Fibroblast of skin of right quadriceps (primary cell): Measurements from ENCODE around the gene CAMTA1.

ENCODE experiments used
- DNase-seq: peaks from one replicate; pipeline ENCODE4 v3.0.0-alpha.2; 2013

The CAMTA1 gene

DNA sequence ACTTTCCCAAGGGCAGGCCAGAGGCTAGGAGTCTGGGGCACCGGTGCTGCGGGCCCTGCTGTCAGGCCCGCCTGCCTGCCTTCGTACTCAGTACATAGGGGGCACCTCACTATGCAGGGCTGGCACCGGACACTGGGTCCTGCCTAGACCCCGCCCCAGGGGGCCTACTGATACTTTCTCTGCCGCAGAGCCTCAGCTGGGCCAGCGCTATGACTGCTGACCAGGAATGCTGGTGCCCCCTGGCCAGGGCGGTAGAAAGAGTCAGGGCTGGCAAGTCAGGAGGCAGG lies 857.1 kb downstream of the CAMTA1 start:
- DNase-seq, result no peak

GRCh38 chr1:7642781-7643529 lies 857.7 kb downstream of the CAMTA1 start:
- no peak for DNase-seq

- peak; percentile 34 for DNase-seq
These were observed 858.3 kb downstream of the CAMTA1 start for GRCh38 chr1:7643530-7643929.

GRCh38 chr1:7644086-7644485 lies 858.8 kb downstream of the CAMTA1 start:
- no peak for DNase-seq

GRCh38 chr1:7644961-7645750 lies 859.9 kb downstream of the CAMTA1 start:
- no peak for DNase-seq

DNA sequence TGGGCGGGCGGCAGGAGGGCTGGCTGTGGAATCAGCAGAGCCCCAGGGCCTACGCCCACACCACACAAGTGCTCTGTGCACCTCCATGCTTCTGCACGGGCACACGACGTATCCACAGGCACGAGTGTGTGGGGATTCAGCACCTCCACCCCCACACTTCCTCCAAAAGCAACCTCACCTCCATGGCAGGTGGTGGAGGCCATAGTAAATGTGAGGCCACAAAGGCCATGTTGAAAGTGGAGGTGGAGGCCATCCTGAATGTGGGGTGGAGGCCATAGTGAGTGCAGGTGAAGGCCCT lies 860.4 kb downstream of the CAMTA1 start:
- no peak for DNase-seq

GRCh38 chr1:7646164-7646563 lies 860.9 kb downstream of the CAMTA1 start:
- DNase-seq, result no peak

- DNase-seq, result peak; percentile 42
These were observed 862.0 kb downstream of the CAMTA1 start for GRCh38 chr1:7646981-7647901.

GRCh38 chr1:7648761-7649384 lies 863.6 kb downstream of the CAMTA1 start:
- DNase-seq, result no peak

DNA sequence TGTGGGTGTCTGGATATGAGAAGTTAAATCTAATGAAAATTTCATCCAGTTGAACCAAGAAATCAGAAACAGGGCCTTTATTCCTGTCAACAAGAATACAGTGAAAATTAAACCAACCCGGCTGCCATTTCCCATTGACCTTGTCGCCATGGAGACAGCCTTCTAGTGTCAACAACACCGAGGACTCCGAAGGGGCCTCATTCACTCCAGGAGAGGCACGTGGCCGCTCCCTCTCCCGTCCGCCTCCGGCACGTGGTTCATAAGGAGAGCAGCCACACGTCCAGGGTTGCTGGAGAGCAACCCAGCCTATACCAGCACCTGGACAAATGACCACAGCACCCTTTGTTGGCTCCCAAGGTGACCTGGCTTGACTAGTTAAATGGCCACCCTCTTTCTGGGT lies 865.5 kb downstream of the CAMTA1 start:
- DNase-seq, result no peak

DNA sequence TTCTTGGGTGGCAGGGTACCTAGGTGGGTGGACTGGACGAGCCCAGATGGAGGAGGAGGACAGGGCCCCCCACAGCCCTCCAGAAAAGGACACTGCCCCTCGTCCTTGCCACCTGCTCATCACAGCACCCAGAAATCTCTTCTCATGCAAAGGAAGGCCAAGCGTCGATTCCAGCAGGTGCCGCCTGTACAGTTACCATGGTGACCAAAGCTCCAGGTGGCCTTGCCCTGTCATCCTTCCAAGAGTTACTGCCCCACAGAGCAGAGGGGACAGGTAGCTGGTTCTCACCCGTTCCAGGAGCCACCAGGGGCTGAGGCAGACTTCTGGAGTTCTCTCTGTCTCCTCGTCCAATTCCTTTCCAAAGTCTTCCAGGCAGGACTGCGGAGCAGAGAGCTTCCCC lies 865.9 kb downstream of the CAMTA1 start:
- no peak for DNase-seq

DNA sequence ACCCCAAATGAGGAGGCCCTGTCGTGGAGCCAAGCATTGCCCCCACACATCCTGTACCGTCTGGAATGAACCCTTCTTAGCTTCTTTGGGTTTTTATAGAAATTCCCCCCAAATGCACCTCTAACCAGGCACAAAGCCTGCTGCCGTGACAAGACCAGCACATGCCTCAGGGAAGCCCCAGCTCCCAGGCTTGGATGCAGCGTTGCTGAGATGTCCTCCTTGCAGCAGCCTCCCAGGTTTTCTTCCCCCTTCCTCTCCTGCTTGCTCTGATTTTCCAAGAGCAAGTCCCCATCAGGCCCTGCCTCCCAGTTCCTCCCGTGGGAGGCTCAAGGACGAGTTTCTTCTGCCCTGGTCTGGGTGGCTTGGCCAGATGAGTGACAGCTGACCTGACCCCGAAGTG lies 866.8 kb downstream of the CAMTA1 start:
- DNase-seq, result no peak

- no peak for DNase-seq
These were observed 867.4 kb downstream of the CAMTA1 start for GRCh38 chr1:7652515-7653098.

DNA sequence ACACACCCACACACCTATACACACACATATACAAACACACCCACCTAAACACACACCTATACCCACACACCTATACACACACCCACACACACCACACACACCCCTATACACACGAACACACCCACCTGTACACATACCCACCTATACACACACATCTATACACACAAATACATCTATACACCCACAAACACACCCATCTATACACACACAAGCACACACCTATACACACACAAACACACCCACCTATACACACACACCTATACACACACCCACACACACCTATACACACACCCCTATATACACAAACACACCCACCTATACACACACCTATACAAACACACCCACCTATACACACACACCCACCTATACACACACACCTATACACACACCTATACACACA lies 869.5 kb downstream of the CAMTA1 start:
- DNase-seq, result no peak

DNA sequence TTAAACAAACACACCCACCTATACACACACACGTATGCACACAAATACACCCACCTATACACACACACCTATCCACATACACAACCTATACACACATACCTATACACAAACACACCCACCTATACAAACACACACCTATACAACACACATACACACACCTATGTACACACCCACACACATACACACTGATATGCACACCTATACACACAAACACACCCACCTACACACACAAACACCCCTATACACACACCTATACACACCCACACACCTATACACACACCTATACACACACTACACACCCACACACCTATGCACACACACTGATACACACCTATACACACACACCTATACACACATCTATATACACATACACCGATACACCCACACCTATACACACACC lies 870.1 kb downstream of the CAMTA1 start:
- no peak for DNase-seq

DNA sequence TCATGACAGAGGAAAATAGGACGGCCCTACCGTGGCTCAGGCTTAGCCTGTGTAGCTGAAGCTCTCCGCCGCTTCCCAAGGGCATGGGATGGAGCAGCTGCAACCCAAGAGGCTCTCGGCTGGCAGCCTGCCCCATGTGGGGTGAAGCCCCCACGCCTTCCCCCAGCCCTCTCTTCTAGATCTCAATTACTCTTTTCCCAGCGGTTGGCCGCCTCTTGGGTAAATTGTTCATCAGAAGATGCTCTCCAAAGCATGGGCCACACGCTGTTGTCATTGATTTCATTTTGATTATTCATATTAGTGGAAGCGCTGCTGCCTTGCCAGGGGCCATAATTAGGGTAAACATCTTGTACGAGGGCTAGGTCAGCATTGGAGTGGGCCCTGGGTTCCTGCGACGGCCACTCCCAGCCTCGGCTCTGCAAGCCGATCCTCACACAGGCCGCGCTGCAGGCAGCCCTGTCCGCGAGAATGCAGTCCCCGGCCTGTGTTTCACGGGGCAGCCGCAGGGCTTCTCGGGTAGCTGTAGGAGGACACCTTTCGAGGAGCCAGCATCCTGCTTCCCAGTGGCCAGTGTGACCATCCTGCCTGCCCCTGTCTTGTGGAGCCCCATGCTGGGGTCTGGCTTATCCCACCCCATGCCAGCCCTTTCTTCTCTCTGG lies 871.4 kb downstream of the CAMTA1 start:
- no peak for DNase-seq

- no peak for DNase-seq
These were observed 872.2 kb downstream of the CAMTA1 start for GRCh38 chr1:7657287-7658016.

DNA sequence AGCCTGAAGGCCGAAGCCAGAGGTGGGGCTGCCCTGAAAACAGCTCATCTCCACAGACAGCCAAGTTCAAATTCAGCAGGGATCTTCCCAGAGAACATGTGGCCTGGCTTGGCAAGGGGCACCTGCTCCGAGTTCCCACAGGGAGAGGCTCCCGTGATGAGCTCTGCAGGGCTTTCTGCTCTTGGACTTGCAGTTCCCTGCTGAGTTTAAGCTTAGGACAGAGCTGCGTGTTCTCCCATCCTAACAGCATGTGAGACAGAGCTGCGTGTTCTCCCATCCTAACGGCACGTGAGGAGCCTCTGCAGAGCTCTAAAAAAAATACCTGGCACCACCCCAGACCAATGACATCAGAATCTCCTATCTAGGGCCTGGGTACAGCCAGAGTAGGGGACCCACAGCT lies 872.8 kb downstream of the CAMTA1 start:
- DNase-seq, result no peak

DNA sequence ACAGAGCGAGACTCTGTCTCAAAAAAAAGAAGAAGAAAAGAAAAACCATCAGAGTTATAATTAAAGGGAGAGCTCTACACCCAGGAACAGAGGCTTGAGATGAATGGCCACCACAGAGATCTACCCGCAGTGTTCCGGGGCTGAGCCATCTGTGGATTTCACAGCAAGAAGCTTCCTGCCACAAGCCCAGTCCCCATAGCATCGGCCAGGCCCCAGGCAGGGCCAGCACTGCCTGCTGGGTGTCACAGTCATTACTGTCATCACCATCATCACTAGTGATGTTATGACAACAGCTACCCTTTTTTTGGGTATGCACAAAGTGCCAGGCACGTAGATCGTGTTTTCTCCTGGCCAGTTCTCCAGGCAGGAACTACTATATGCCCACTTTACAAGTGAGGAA lies 874.3 kb downstream of the CAMTA1 start:
- DNase-seq, result no peak

DNA sequence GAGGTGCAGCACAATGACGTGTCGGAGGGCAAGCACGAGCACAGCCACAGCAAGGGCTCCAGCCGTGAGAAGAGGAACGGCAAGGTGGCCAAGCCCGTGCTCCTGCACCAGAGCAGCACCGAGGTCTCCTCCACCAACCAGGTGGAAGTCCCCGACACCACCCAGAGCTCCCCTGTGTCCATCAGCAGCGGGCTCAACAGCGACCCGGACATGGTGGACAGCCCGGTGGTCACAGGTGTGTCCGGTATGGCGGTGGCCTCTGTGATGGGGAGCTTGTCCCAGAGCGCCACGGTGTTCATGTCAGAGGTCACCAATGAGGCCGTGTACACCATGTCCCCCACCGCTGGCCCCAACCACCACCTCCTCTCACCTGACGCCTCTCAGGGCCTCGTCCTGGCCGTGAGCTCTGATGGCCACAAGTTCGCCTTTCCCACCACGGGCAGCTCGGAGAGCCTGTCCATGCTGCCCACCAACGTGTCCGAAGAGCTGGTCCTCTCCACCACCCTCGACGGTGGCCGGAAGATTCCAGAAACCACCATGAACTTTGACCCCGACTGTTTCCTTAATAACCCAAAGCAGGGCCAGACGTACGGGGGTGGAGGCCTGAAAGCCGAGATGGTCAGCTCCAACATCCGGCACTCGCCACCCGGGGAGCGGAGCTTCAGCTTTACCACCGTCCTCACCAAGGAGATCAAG lies 878.3 kb downstream of the CAMTA1 start:
- no peak for DNase-seq
